Vagina (tissue), 2 donors: ENCODE measurements around the gene MROH7. TPM values are rescaled to one million over a fixed set of nuclear protein-coding genes. Genes with fewer than 3 reads are reported as not detected.

Source experiments
- DNase-seq, 2 donors: peaks; one replicate each; pipeline ENCODE4 v3.0.0-alpha.2; 2017; ENCODE audit errors: extremely low spot score in 2 of 2
- H3K27ac ChIP-seq: fragments of 200-600 bp; sonication (generic); one replicate; pipeline ENCODE4 v1.5.1; 2019
- H3K27me3 ChIP-seq: fragments of 200-600 bp; sonication (generic); one replicate; pipeline ENCODE4 v1.5.1; 2019
- H3K36me3 ChIP-seq, 2 donors: fragments of 200-600 bp; sonication (generic); one replicate each; pipeline ENCODE4 v1.5.1; 2017 to 2019
- H3K4me1 ChIP-seq: fragments of 200-600 bp; sonication (generic); one replicate; pipeline ENCODE4 v1.5.1; 2019
- H3K4me3 ChIP-seq, 2 donors: fragments of 200-600 bp; sonication (generic); 1 replicate in 1 of 2; 2 replicates in 1 of 2; pipeline ENCODE4 v1.5.1; 2016 to 2019
- H3K9me3 ChIP-seq: fragments of 200-600 bp; sonication (generic); one replicate; pipeline ENCODE4 v1.5.1; 2019
- POLR2A ChIP-seq, 2 donors: fragments of 450-650 bp; IDR thresholded peaks; one replicate each; pipeline ENCODE4 v1.6.1; 2017; ENCODE audit warnings: antibody characterized with exemption in 2 of 2, mild to moderate bottlenecking in 2 of 2, moderate library complexity in 2 of 2
- POLR2AphosphoS5 ChIP-seq, 2 donors: sonication (generic); formaldehyde crosslinking; IDR thresholded peaks; one replicate each; pipeline ENCODE4 v1.9.0; 2017; ENCODE audit warnings: antibody characterized with exemption in 2 of 2, mild to moderate bottlenecking in 2 of 2, low read depth in 1 of 2; ENCODE audit not compliant: insufficient read depth in 1 of 2
- intact Hi-C: fragments of 100-400 bp; cut with DNase I; formaldehyde crosslinking; loops from one replicate; pipeline ENCODE4 v1.15.1; 2023
- total RNA-seq: library from RNA; depleted of rRNA; stranded (reverse); fragments of >200 nt; gene quantifications from one replicate; pipeline ENCODE4 v1.2.3, GENCODE V29; 2016
- TF ChIP-seq, protein P1 (sequence below), 3 experiments: fragments of 450-650 bp in 2 of 3; fragments of 200-600 bp in 1 of 3; sonication (generic) in 1 of 3; IDR thresholded peaks; one replicate each; pipeline ENCODE4 v1.5.1; 2017 to 2019; ENCODE audit warnings: antibody characterized with exemption in 3 of 3, mild to moderate bottlenecking in 2 of 3, moderate library complexity in 2 of 3

Gene MROH7
- total RNA-seq, 1 donor from 2014 or later = 7.4 TPM

DNA sequence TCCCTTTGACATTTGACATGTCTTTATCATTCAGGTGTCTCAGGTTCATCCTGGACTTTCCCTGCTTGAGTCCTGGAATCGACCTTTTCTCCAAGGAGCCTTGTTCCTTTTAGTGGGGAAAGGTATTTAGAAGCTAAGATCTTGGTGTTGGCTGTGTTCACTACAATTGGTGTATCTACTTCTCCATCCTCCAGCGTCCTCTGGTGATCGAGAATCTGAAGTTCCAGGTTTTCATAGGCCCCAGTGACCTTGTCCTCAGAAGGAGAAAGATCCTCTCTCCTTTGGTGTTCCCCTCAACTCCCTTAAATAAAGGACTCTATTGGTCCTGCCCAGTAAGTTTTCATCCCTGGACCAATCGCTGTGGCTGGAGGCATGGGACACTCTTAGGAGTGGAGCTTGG lies 22.1 kb downstream of the MROH7 start:
- Histone ChIP-seq H3K4me1 (no peaks in the 10 kb centered on the region), H3K27me3 (no peaks in the 10 kb centered on the region), H3K27ac (no peak overlapping the region), H3K4me3 (no peak overlapping the region), H3K36me3 (no peaks in the 10 kb centered on the region), H3K9me3 (peaks cover 4% of the 10 kb centered on the region)
- intact Hi-C loops = no loop called here
- TF ChIP-seq POLR2A (IDR thresholded peaks at IDR 0.05) = no peak
- TF ChIP-seq POLR2AphosphoS5 (IDR thresholded peaks at IDR 0.05; ENCODE audit: insufficient read depth in 1 of 2, low read depth in 1 of 2) = no peak
- TF ChIP-seq, protein P1, sequence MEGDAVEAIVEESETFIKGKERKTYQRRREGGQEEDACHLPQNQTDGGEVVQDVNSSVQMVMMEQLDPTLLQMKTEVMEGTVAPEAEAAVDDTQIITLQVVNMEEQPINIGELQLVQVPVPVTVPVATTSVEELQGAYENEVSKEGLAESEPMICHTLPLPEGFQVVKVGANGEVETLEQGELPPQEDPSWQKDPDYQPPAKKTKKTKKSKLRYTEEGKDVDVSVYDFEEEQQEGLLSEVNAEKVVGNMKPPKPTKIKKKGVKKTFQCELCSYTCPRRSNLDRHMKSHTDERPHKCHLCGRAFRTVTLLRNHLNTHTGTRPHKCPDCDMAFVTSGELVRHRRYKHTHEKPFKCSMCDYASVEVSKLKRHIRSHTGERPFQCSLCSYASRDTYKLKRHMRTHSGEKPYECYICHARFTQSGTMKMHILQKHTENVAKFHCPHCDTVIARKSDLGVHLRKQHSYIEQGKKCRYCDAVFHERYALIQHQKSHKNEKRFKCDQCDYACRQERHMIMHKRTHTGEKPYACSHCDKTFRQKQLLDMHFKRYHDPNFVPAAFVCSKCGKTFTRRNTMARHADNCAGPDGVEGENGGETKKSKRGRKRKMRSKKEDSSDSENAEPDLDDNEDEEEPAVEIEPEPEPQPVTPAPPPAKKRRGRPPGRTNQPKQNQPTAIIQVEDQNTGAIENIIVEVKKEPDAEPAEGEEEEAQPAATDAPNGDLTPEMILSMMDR (IDR thresholded peaks at IDR 0.05) = no peak
- no peak for DNase-seq

DNA sequence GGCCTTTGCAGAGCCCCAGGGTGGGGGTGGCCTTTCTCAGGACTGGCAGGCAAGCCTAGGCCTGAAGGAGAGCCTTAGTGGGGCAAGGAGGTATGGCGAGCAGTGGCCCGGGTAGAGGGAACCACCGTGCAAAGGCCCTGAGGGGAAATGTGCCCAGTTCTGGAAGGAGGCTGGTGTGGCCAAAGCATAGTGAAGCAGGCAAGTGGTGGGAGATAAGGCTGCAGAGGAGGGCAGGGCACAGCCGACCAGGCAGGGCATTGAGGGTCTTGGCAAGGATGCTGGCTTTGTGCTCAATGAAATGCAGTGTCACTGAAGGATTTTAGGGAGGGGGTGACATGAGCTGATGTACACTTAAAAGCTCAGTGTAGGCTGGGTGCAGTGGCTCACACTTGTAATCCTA lies 22.8 kb downstream of the MROH7 start:
- no peak overlapping the region for H3K27ac ChIP-seq
- intact Hi-C loops = no loop called here
- peaks cover 3% of the 10 kb centered on the region for H3K9me3 ChIP-seq
- TF ChIP-seq POLR2A (IDR thresholded peaks at IDR 0.05) (no peak), POLR2AphosphoS5 (IDR thresholded peaks at IDR 0.05; ENCODE audit: insufficient read depth in 1 of 2, low read depth in 1 of 2) (no peak)
- TF ChIP-seq, protein P1 (IDR thresholded peaks at IDR 0.05) = no peak
- H3K36me3 ChIP-seq = no peaks in the 10 kb centered on the region
- H3K4me1 ChIP-seq = no peaks in the 10 kb centered on the region
- no peaks in the 10 kb centered on the region for H3K27me3 ChIP-seq
- no peak overlapping the region for H3K4me3 ChIP-seq
- no peak for DNase-seq

DNA sequence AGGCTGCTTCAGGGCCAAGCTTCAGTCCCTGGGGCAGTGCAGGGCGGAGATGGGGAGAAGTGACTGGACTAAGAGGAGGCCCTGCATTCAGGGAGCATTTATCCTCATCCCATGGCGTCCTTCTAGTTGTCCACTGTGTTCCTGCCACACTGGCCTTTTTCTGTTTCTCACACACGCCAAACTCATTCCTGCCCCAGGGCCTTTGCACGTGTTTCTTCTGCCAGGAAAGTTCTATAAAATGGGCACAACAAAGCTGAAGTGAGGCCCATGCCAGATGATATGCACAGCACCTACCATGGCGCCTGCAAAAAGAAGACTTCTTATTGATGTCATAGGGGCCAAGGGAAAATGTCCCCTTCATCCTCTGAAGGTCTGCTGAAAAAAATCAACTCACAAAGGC lies 24.3 kb downstream of the MROH7 start:
- intact Hi-C loops = no loop called here
- no peaks in the 10 kb centered on the region for H3K36me3 ChIP-seq
- no peaks in the 10 kb centered on the region for H3K27me3 ChIP-seq
- H3K27ac ChIP-seq = no peak overlapping the region
- no peaks in the 10 kb centered on the region for H3K4me1 ChIP-seq
- no peak overlapping the region for H3K4me3 ChIP-seq
- TF ChIP-seq POLR2A (IDR thresholded peaks at IDR 0.05) = no peak
- TF ChIP-seq, protein P1 (IDR thresholded peaks at IDR 0.05) = no peak
- TF ChIP-seq POLR2AphosphoS5 (IDR thresholded peaks at IDR 0.05; ENCODE audit: insufficient read depth in 1 of 2, low read depth in 1 of 2) = no peak
- no peak for DNase-seq
- no peaks in the 10 kb centered on the region for H3K9me3 ChIP-seq

DNA sequence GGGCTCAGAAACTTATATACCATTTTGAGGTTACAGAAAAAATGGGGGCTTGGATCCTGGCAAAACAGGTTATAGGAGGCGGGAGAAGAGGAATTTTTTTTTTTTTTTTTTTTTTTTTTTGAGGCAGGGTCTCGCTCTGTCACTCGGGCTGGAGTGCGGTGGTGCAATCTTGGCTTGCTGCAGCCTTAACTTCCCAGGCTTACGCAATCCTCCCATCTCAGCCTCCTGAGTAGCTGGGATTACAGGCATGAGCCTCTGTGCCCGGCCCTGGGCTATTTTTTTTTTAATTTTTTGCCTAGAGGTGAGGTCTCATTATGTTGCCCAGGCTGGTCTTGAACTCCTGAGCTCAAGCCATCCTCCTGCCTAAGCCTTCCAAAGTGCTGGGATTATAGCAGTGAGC lies 24.7 kb downstream of the MROH7 start:
- H3K36me3 ChIP-seq = no peaks in the 10 kb centered on the region
- H3K27me3 ChIP-seq = no peaks in the 10 kb centered on the region
- DNase-seq = no peak
- no peaks in the 10 kb centered on the region for H3K4me1 ChIP-seq
- TF ChIP-seq POLR2A (IDR thresholded peaks at IDR 0.05) = no peak
- TF ChIP-seq POLR2AphosphoS5 (IDR thresholded peaks at IDR 0.05; ENCODE audit: insufficient read depth in 1 of 2, low read depth in 1 of 2) = no peak
- TF ChIP-seq, protein P1 (IDR thresholded peaks at IDR 0.05) = no peak
- intact Hi-C loops = no loop called here
- no peaks in the 10 kb centered on the region for H3K9me3 ChIP-seq
- no peak overlapping the region for H3K27ac ChIP-seq
- H3K4me3 ChIP-seq = no peak overlapping the region

DNA sequence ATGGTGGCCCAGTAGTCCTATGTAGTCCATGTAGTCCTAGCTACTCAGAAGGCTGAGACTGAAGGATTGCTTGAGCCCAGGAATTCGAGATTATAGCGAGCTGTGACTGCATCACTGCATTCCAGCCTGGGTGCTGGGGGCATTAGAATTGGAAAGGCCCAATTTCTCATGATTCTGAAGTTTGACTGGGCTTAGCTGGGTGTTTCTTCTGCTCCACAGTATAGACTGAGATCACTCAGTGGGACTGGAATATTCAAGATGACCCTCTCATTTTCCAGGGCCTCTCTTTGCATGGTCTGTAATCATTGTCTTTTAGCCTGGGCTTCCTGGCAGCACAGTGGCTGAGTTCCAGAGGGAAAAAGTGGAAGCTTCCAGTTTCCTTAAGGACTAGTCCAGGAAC lies 26.2 kb downstream of the MROH7 start:
- Histone ChIP-seq H3K27me3 (no peaks in the 10 kb centered on the region), H3K27ac (no peak overlapping the region), H3K9me3 (no peaks in the 10 kb centered on the region), H3K4me3 (no peak overlapping the region), H3K4me1 (no peaks in the 10 kb centered on the region), H3K36me3 (no peaks in the 10 kb centered on the region)
- no peak for DNase-seq
- TF ChIP-seq POLR2AphosphoS5 (IDR thresholded peaks at IDR 0.05; ENCODE audit: insufficient read depth in 1 of 2, low read depth in 1 of 2) = no peak
- TF ChIP-seq, protein P1 (IDR thresholded peaks at IDR 0.05) = no peak
- no peak for TF ChIP-seq POLR2A (IDR thresholded peaks at IDR 0.05)
- intact Hi-C loops = no loop called here
